ENCODE data around the gene RNF31. TPM values are rescaled to one million over a fixed set of nuclear protein-coding genes. Genes with fewer than 3 reads are reported as not detected.
A peak's percentile ranks its signal among the peaks of the same experiment; 100 is the strongest.

Gene RNF31
- total and polyA plus RNA-seq, 2 of the 13 experiments (the other 11 are each of a cell fraction or from before 2014, with no cell fraction given), result 48.2 to 86.8 TPM

GRCh38 chr14:24141097-24141880 is 6.0 kb upstream of the RNF31 start, which contains the start of gene EMC9 (continued):
- TF ChIP-seq POGK (CRISPR knock-in tag; conservative IDR thresholded peaks at IDR 0.05), result peak; percentile 99
- peak; percentile 96; the same call in 1 of the 2 replicates for TF ChIP-seq ZNF569 (CRISPR knock-in tag; IDR thresholded peaks at IDR 0.05; ENCODE audit: borderline replicate concordance)
- TF ChIP-seq, protein P1, sequence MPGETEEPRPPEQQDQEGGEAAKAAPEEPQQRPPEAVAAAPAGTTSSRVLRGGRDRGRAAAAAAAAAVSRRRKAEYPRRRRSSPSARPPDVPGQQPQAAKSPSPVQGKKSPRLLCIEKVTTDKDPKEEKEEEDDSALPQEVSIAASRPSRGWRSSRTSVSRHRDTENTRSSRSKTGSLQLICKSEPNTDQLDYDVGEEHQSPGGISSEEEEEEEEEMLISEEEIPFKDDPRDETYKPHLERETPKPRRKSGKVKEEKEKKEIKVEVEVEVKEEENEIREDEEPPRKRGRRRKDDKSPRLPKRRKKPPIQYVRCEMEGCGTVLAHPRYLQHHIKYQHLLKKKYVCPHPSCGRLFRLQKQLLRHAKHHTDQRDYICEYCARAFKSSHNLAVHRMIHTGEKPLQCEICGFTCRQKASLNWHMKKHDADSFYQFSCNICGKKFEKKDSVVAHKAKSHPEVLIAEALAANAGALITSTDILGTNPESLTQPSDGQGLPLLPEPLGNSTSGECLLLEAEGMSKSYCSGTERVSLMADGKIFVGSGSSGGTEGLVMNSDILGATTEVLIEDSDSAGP (CRISPR knock-in tag; IDR thresholded peaks at IDR 0.05; ENCODE audit: borderline replicate concordance), result no peak
- peak; percentile 90 for TF ChIP-seq ZNF598 (CRISPR knock-in tag; IDR thresholded peaks at IDR 0.05; ENCODE audit: borderline replicate concordance)
- peak; percentile 98 for TF ChIP-seq TERF1 (CRISPR knock-in tag; IDR thresholded peaks at IDR 0.05)
- peak; percentile 80 for TF ChIP-seq ZNF609 (CRISPR knock-in tag; IDR thresholded peaks at IDR 0.05; ENCODE audit: borderline replicate concordance)
- 0 out of 2 replicates have a peak, but pooled peaks have one; percentile 64 for TF ChIP-seq FUBP1 (CRISPR knock-in tag; IDR thresholded peaks at IDR 0.05; ENCODE audit: borderline replicate concordance)
- peak; percentile 68 for TF ChIP-seq ZNF644 (CRISPR knock-in tag; IDR thresholded peaks at IDR 0.05; ENCODE audit: low read depth)
- TF ChIP-seq SP4 (CRISPR knock-in tag; IDR thresholded peaks at IDR 0.05), result no peak
- TF ChIP-seq, protein P2, sequence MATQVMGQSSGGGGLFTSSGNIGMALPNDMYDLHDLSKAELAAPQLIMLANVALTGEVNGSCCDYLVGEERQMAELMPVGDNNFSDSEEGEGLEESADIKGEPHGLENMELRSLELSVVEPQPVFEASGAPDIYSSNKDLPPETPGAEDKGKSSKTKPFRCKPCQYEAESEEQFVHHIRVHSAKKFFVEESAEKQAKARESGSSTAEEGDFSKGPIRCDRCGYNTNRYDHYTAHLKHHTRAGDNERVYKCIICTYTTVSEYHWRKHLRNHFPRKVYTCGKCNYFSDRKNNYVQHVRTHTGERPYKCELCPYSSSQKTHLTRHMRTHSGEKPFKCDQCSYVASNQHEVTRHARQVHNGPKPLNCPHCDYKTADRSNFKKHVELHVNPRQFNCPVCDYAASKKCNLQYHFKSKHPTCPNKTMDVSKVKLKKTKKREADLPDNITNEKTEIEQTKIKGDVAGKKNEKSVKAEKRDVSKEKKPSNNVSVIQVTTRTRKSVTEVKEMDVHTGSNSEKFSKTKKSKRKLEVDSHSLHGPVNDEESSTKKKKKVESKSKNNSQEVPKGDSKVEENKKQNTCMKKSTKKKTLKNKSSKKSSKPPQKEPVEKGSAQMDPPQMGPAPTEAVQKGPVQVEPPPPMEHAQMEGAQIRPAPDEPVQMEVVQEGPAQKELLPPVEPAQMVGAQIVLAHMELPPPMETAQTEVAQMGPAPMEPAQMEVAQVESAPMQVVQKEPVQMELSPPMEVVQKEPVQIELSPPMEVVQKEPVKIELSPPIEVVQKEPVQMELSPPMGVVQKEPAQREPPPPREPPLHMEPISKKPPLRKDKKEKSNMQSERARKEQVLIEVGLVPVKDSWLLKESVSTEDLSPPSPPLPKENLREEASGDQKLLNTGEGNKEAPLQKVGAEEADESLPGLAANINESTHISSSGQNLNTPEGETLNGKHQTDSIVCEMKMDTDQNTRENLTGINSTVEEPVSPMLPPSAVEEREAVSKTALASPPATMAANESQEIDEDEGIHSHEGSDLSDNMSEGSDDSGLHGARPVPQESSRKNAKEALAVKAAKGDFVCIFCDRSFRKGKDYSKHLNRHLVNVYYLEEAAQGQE (IDR thresholded peaks at IDR 0.05; ENCODE audit: borderline replicate concordance in 1 of 2, low read depth in 1 of 2, low read length in 2 of 2), result peak in 1 of 2 experiments; percentile 56; a peak in 2 of 4 replicates

Measured in HepG2 (cell line).